ENCODE data around the gene MFSD2B.

The MFSD2B gene

GRCh38 chr2:24009680-24010476 is at the start of gene MFSD2B:
Gene MFSD2B (plus strand): TSS chr2:24010085. CDS start chr2:24010097, 12 bp downstream.
- peak within 1 kb of the TSS; percentile 35 for H3K4me3 ChIP-seq (replicated peaks; ENCODE audit: low read depth, low read length)
- DNase-seq (ENCODE audit: extremely low read depth, low read depth), result no peak
- TF ChIP-seq, protein P1, sequence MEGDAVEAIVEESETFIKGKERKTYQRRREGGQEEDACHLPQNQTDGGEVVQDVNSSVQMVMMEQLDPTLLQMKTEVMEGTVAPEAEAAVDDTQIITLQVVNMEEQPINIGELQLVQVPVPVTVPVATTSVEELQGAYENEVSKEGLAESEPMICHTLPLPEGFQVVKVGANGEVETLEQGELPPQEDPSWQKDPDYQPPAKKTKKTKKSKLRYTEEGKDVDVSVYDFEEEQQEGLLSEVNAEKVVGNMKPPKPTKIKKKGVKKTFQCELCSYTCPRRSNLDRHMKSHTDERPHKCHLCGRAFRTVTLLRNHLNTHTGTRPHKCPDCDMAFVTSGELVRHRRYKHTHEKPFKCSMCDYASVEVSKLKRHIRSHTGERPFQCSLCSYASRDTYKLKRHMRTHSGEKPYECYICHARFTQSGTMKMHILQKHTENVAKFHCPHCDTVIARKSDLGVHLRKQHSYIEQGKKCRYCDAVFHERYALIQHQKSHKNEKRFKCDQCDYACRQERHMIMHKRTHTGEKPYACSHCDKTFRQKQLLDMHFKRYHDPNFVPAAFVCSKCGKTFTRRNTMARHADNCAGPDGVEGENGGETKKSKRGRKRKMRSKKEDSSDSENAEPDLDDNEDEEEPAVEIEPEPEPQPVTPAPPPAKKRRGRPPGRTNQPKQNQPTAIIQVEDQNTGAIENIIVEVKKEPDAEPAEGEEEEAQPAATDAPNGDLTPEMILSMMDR (IDR thresholded peaks at IDR 0.05; ENCODE audit: low read depth, low read length, missing control alignments), result no peak

DNA sequence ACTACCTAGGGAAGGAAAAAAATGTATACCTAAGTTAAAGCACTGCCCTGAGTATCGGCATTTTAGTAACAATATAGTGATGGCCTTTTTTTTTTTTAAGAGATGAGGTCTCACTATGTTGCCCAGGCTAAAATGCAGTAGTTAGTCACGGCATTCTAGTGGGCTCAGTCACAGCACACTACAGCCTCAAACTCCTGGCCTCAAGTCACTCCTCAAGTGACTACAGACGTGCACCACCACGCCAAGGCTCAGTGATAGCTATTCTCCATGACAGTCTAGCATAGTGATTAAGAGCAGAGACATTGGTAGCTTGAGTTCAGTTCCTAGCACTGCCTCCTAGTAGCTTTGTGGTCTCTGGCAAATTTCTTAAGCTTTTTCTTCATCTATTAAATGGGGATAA is 42.0 kb upstream of the MFSD2B start:
- no peak overlapping the region for H3K4me3 ChIP-seq (replicated peaks; ENCODE audit: low read depth, low read length)
- DNase-seq (ENCODE audit: extremely low read depth, low read depth), result no peak
- TF ChIP-seq, protein P1 (IDR thresholded peaks at IDR 0.05; ENCODE audit: low read depth, low read length, missing control alignments), result no peak

- DNase-seq (ENCODE audit: extremely low read depth, low read depth), result no peak
- no peak overlapping the region for H3K4me3 ChIP-seq (replicated peaks; ENCODE audit: low read depth, low read length)
- TF ChIP-seq, protein P1 (IDR thresholded peaks at IDR 0.05; ENCODE audit: low read depth, low read length, missing control alignments), result no peak
Measured at GRCh38 chr2:23976883-23977282, 33.0 kb upstream of the MFSD2B start.

DNA sequence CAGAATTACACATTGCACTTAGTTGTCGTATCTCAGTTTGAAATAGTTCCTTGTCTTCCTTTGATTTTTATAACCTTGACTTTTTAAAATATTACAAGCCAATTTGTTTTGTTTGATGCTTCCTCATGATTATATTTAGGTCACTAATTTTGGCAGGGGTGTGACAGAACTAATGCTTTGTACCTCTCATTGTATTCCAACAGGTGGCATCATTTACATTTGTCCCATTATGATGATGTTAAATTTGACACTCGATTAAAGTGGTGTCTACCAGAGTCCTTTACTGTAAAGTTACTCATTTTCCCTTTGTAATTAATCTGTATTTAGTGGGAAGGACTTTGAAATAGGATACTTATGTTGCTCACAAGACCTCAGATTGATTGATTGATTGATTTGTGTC is 21.5 kb upstream of the MFSD2B start:
- no peak overlapping the region for H3K4me3 ChIP-seq (replicated peaks; ENCODE audit: low read depth, low read length)
- DNase-seq (ENCODE audit: extremely low read depth, low read depth), result no peak
- TF ChIP-seq, protein P1 (IDR thresholded peaks at IDR 0.05; ENCODE audit: low read depth, low read length, missing control alignments), result no peak

- TF ChIP-seq, protein P1 (IDR thresholded peaks at IDR 0.05; ENCODE audit: low read depth, low read length, missing control alignments), result no peak
- H3K4me3 ChIP-seq (replicated peaks; ENCODE audit: low read depth, low read length), result no peak overlapping the region
- DNase-seq (ENCODE audit: extremely low read depth, low read depth), result no peak
Measured at GRCh38 chr2:23992931-23993330, 17.0 kb upstream of the MFSD2B start.

- TF ChIP-seq, protein P1 (IDR thresholded peaks at IDR 0.05; ENCODE audit: low read depth, low read length, missing control alignments), result no peak
- no peak for DNase-seq (ENCODE audit: extremely low read depth, low read depth)
- no peak overlapping the region for H3K4me3 ChIP-seq (replicated peaks; ENCODE audit: low read depth, low read length)
Measured at GRCh38 chr2:23993736-23994269, 16.1 kb upstream of the MFSD2B start.
